SK-N-SH (cell line): Measurements from ENCODE around the gene LPCAT3.

Experiments
- ELF1 ChIP-seq: IDR thresholded peaks from 2 replicates; pipeline ENCODE4 v1.4.0; 2012
- EP300 ChIP-seq, 2 experiments: IDR thresholded peaks; 2 replicates each; pipeline versions ENCODE4 v1.4.0 to v1.6.1; 2012; ENCODE audit warnings: borderline replicate concordance in 1 of 2, low read depth in 1 of 2, low read length in 1 of 2
- EZH2phosphoT487 ChIP-seq: fragments of 200-600 bp; sonication (generic); IDR thresholded peaks from 2 replicates; pipeline ENCODE4 v1.6.1; 2017; ENCODE audit warnings: low read depth, mixed run types, mild to moderate bottlenecking, antibody characterized with exemption, moderate library complexity, borderline replicate concordance
- JUND ChIP-seq: IDR thresholded peaks from 2 replicates; pipeline ENCODE4 v1.4.0; 2012
- NFIC ChIP-seq: IDR thresholded peaks from 2 replicates; pipeline ENCODE4 v1.4.0; 2012; ENCODE audit warnings: borderline replicate concordance
- POLR2AphosphoS5 ChIP-seq: IDR thresholded peaks from 2 replicates; pipeline ENCODE4 v1.6.1; 2012; ENCODE audit warnings: low read depth, low read length
- RXRA ChIP-seq: IDR thresholded peaks from 2 replicates; pipeline ENCODE4 v1.4.0; 2012; ENCODE audit warnings: low read depth, mild to moderate bottlenecking, borderline replicate concordance
- SMC3 ChIP-seq: IDR thresholded peaks from 2 replicates; pipeline ENCODE4 v1.6.1; 2012; ENCODE audit warnings: low read depth, low read length, improper control_type of control experiment
- TAF1 ChIP-seq: IDR thresholded peaks from 2 replicates; pipeline ENCODE4 v1.6.1; 2012; ENCODE audit warnings: low read depth, mild to moderate bottlenecking, low read length, moderate library complexity, borderline replicate concordance
- TF ChIP-seq, protein P1 (sequence below): fragments of 200-600 bp; sonication (generic); IDR thresholded peaks from 2 replicates; pipeline ENCODE4 v1.6.1; 2017; ENCODE audit warnings: antibody characterized with exemption, mild to moderate bottlenecking, moderate library complexity
- TF ChIP-seq, protein P2 (sequence below): IDR thresholded peaks from 2 replicates; pipeline ENCODE4 v1.6.1; 2012; ENCODE audit warnings: mild to moderate bottlenecking, low read depth, low read length, moderate library complexity

DNA sequence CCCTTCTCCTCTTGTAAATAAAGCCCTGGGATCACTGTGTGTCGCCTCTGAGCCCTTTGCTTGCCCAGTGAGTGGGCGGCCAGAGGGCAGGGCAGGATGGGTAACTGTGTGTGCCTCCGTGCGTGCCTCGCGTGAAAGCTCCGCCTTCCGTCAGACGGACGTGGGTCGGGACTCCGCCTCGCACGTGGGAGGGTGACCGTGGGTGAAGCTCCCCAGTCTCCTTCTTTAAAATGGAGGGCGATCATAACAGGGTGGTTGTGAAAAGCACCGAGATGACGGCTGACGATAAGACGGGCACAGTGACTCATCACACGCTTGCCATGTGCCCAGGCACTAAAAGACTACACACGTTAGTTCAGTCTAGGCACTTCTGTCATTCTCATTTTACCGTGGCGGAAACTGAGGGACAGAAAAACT, 57.0 kb downstream of the LPCAT3 start:
- TF ChIP-seq, protein P1, sequence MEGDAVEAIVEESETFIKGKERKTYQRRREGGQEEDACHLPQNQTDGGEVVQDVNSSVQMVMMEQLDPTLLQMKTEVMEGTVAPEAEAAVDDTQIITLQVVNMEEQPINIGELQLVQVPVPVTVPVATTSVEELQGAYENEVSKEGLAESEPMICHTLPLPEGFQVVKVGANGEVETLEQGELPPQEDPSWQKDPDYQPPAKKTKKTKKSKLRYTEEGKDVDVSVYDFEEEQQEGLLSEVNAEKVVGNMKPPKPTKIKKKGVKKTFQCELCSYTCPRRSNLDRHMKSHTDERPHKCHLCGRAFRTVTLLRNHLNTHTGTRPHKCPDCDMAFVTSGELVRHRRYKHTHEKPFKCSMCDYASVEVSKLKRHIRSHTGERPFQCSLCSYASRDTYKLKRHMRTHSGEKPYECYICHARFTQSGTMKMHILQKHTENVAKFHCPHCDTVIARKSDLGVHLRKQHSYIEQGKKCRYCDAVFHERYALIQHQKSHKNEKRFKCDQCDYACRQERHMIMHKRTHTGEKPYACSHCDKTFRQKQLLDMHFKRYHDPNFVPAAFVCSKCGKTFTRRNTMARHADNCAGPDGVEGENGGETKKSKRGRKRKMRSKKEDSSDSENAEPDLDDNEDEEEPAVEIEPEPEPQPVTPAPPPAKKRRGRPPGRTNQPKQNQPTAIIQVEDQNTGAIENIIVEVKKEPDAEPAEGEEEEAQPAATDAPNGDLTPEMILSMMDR = no peak
- TF ChIP-seq POLR2AphosphoS5 = no peak
- TF ChIP-seq, protein P2, sequence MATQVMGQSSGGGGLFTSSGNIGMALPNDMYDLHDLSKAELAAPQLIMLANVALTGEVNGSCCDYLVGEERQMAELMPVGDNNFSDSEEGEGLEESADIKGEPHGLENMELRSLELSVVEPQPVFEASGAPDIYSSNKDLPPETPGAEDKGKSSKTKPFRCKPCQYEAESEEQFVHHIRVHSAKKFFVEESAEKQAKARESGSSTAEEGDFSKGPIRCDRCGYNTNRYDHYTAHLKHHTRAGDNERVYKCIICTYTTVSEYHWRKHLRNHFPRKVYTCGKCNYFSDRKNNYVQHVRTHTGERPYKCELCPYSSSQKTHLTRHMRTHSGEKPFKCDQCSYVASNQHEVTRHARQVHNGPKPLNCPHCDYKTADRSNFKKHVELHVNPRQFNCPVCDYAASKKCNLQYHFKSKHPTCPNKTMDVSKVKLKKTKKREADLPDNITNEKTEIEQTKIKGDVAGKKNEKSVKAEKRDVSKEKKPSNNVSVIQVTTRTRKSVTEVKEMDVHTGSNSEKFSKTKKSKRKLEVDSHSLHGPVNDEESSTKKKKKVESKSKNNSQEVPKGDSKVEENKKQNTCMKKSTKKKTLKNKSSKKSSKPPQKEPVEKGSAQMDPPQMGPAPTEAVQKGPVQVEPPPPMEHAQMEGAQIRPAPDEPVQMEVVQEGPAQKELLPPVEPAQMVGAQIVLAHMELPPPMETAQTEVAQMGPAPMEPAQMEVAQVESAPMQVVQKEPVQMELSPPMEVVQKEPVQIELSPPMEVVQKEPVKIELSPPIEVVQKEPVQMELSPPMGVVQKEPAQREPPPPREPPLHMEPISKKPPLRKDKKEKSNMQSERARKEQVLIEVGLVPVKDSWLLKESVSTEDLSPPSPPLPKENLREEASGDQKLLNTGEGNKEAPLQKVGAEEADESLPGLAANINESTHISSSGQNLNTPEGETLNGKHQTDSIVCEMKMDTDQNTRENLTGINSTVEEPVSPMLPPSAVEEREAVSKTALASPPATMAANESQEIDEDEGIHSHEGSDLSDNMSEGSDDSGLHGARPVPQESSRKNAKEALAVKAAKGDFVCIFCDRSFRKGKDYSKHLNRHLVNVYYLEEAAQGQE = no peak
- no peak for TF ChIP-seq TAF1
- TF ChIP-seq JUND = no peak
- no peak for TF ChIP-seq RXRA
- TF ChIP-seq EP300 (IDR thresholded peaks at IDR 0.05; ENCODE audit: borderline replicate concordance in 1 of 2, low read depth in 1 of 2, low read length in 1 of 2) = no peak
- TF ChIP-seq EZH2phosphoT487 = no peak
- TF ChIP-seq SMC3 = no peak
- no peak for TF ChIP-seq ELF1
- no peak for TF ChIP-seq NFIC
